HFF-Myc (cell line): ENCODE results near the gene MRPL48.
A peak's percentile ranks its signal among the peaks of the same experiment; 100 is the strongest.

Experiments
- DNase-seq: peaks from one replicate; pipeline ENCODE4 v3.0.0-alpha.2; 2011; ENCODE audit warnings: low read depth; ENCODE audit errors: extremely low read depth
- H3K4me3 ChIP-seq: replicated peaks from 2 replicates; pipeline ENCODE4 v1.5.1; 2011; ENCODE audit warnings: low read depth, mild to moderate bottlenecking, control low read depth, low read length
- TF ChIP-seq, protein P1 (sequence below): IDR thresholded peaks from 2 replicates; pipeline ENCODE4 v1.5.1; 2012; ENCODE audit warnings: mild to moderate bottlenecking, low read depth, low read length, control low read depth; ENCODE audit errors: missing control alignments

Gene MRPL48

DNA sequence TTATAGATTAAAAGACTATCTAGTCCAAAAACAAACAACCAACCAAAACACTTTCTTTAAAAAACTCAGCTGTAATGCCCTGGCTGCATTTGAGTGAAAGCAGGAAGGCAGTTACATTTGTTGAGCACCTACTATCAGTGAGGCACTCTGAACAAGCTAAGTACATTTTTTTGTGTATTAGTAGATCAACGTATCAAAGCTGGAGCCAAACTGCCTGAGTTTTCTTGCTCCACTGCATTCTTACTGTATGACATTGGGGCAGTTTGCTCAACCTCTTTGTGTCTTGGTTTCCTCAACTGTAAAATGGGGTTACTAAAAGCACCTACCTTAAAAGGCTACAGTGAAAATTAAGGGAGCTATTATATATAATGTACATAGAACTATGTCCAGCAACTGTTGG lies 67.0 kb downstream of the MRPL48 start:
- TF ChIP-seq, protein P1, sequence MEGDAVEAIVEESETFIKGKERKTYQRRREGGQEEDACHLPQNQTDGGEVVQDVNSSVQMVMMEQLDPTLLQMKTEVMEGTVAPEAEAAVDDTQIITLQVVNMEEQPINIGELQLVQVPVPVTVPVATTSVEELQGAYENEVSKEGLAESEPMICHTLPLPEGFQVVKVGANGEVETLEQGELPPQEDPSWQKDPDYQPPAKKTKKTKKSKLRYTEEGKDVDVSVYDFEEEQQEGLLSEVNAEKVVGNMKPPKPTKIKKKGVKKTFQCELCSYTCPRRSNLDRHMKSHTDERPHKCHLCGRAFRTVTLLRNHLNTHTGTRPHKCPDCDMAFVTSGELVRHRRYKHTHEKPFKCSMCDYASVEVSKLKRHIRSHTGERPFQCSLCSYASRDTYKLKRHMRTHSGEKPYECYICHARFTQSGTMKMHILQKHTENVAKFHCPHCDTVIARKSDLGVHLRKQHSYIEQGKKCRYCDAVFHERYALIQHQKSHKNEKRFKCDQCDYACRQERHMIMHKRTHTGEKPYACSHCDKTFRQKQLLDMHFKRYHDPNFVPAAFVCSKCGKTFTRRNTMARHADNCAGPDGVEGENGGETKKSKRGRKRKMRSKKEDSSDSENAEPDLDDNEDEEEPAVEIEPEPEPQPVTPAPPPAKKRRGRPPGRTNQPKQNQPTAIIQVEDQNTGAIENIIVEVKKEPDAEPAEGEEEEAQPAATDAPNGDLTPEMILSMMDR, result no peak
- no peak for DNase-seq
- no peak overlapping the region for H3K4me3 ChIP-seq

DNA sequence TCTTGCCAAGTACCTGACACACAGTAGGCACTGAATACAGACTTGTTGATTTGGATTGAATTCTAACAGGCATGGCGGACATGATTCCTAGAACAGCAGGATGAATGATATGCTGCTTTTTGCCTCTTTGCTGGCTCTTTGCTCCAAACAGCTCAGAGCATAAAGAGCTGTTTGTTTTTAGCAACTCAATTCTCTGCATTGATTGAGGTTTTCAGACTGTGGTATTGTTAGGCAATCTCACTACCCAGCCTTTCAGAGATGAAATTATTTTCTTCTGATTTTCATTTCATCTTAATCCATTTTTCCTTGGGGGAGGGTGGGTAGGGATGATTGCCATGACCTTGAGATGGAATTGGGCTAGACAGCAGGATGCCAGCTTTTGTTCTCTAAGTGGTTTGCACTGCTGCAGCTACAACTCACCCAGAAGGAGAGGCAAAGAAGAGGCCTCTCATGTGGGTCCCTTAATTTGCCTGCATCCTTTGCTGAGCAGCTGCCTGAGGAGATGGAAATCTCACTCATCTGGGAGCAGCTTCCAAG lies 68.4 kb downstream of the MRPL48 start:
- DNase-seq, result no peak
- H3K4me3 ChIP-seq, result no peak overlapping the region
- TF ChIP-seq, protein P1, result no peak

DNA sequence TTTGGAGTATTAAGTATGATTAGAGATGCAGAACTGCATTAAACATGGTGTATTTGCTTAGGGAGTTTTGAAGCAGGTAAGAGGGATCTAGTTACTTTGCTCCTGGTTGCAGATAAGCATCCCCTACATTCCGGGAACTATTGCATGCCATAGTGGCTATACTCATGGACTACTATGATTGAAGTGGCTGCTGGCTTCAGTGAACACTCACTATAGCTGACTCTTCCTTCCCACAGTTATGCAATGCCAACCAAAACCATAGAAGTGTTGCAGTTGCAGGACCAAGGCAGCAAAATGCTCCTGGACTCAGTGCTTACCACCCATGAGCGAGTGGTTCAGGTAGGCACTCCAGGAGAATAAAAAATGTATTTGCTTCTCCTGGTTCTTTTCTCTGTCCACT lies 72.0 kb downstream of the MRPL48 start:
- no peak for DNase-seq
- no peak overlapping the region for H3K4me3 ChIP-seq
- TF ChIP-seq, protein P1, result no peak

DNA sequence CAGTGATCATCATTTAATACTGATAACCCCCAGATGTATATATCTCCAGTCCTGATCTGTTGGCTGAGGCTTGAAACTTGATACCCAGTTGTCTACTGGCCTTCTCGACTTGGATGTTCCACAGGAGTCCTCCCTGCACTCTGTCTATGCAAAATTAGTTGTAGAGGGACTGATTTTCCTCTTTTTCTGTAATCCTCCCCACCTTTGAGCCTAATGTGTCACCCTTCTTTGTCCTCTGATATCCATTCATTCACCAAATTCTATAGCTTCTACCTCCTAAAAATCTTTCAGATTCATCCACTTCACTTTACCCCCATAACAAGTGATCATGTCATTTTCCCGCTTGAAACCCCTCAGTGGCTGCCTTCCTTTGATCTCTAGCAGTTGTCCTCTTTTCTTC lies 72.5 kb downstream of the MRPL48 start:
- DNase-seq, result no peak
- TF ChIP-seq, protein P1, result no peak
- H3K4me3 ChIP-seq, result no peak overlapping the region

DNA sequence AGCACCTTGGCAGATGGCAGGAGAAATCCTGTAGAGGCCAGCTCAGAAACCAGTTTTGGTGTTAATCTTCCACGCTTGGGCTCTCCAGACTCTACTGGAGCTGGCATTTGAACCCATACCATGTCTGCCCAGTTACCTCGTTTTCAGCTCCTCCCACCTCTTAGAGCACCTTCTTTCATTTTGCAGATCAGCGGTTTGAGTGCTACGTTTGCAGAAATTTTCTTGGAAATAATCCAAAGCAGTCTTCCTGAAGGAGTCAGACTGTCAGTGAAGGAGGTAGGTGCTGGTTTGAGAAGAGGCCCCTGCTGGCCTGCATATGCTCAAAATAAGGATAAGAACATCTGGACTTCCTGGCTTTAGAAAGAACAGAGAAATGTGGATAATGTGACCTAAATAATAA lies 75.3 kb downstream of the MRPL48 start:
- no peak overlapping the region for H3K4me3 ChIP-seq
- no peak for DNase-seq
- TF ChIP-seq, protein P1, result no peak

DNA sequence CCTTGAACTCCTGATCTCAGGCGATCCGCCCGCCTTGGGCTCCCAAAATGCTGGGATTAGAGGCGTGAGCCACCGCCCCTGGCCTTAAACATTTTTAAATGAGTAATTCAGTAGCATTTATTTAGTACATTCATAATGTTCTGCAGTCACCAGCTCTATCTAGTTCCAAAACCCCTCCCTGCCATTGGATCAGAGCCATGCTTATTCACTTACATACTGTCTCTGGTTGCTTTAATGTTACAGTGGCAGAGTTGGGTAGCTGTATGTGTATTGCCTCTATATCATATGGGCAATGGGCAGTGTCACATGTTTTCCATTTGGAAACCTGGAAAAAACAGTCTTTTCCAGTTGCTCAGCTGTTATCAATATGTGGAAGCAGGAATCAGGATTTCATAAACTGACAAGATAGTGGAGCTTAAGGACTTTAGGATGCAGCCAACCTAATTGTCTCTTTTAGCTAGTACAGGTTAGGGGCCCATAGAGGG lies 78.5 kb downstream of the MRPL48 start:
- TF ChIP-seq, protein P1, result no peak
- H3K4me3 ChIP-seq, result no peak overlapping the region
- peak; percentile 79 for DNase-seq

DNA sequence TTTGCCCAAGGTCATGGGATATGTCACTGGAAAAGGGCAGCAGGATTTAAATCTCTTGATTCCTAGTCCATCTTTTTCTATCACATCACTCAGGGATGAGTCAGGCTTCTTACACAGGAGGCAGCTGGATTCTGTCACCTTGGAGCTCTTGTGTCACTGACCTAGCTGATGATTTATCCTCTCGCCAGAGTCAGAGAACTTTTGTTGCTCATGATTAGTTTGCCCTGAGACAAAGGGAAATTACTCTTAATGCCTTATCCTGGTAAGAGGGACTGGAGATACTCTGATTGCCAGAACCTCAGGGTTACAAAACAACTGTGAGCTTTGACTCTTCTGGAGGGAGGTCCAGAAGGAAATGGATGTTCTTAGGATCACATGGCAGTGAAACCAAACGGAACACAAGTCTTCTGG lies 78.9 kb downstream of the MRPL48 start:
- no peak overlapping the region for H3K4me3 ChIP-seq
- peak; percentile 76 for DNase-seq
- TF ChIP-seq, protein P1, result no peak
